ENCODE data around the gene TCF4. TPM values are rescaled to one million over a fixed set of nuclear protein-coding genes. Genes with fewer than 3 reads are reported as not detected.

TCF4 gene
- total RNA-seq, 1 experiment from 2014 or later: 143 TPM

- BruUV-seq (replicated peaks): no TSS peak
- H3K27me3 ChIP-seq (replicated peaks; ENCODE audit: insufficient read depth, low read depth, low read length, poor library complexity): no peaks in the 10 kb centered on the region
- TF ChIP-seq CTCF (conservative IDR thresholded peaks at IDR 0.05; ENCODE audit: low read depth, low read length) (no peak), EZH2 (IDR thresholded peaks at IDR 0.05; ENCODE audit: borderline replicate concordance, low read depth, low read length, poor library complexity, severe bottlenecking) (no peak)
- no peaks in the 10 kb centered on the region for H3K9me3 ChIP-seq (ENCODE audit: low read depth, low read length, poor library complexity, severe bottlenecking)
- intact Hi-C loops (cut with micrococcal nuclease; ENCODE audit: unreplicated experiment): no loop called here
- H3K4me1 ChIP-seq (ENCODE audit: insufficient read depth, low read length, poor library complexity, severe bottlenecking): peaks cover 63% of the 10 kb centered on the region
- H3K4me3 ChIP-seq (ENCODE audit: low read depth, low read length, poor library complexity, severe bottlenecking): peak overlapping the region; percentile 18
- ChIA-PET POLR2A (ENCODE audit: low non-redundant PET) (no interaction called here), CTCF (no interaction called here)
- H3K27ac ChIP-seq (ENCODE audit: low read depth, low read length, poor library complexity, severe bottlenecking): peak overlapping the region; percentile 82
- no peaks in the 10 kb centered on the region for H3K36me3 ChIP-seq (ENCODE audit: insufficient read depth, low read length, poor library complexity, severe bottlenecking)
- no peak for DNase-seq (ENCODE audit: low spot score)
Measured at GRCh38 chr18:55511277-55511676, 76.7 kb downstream of the TCF4 start.

- peak overlapping the region; percentile 82 for H3K27ac ChIP-seq (ENCODE audit: low read depth, low read length, poor library complexity, severe bottlenecking)
- intact Hi-C loops (cut with micrococcal nuclease; ENCODE audit: unreplicated experiment): no loop called here
Measured at GRCh38 chr18:55510809-55511208, 77.2 kb downstream of the TCF4 start.

GRCh38 chr18:55509631-55510324, 78.2 kb downstream of the TCF4 start:
- Histone ChIP-seq H3K4me3 (ENCODE audit: low read depth, low read length, poor library complexity, severe bottlenecking) (peak overlapping the region; percentile 18), H3K27me3 (replicated peaks; ENCODE audit: insufficient read depth, low read depth, low read length, poor library complexity) (no peaks in the 10 kb centered on the region), H3K36me3 (ENCODE audit: insufficient read depth, low read length, poor library complexity, severe bottlenecking) (no peaks in the 10 kb centered on the region), H3K9me3 (ENCODE audit: low read depth, low read length, poor library complexity, severe bottlenecking) (no peaks in the 10 kb centered on the region), H3K27ac (ENCODE audit: low read depth, low read length, poor library complexity, severe bottlenecking) (peak overlapping the region; percentile 82), H3K4me1 (ENCODE audit: insufficient read depth, low read length, poor library complexity, severe bottlenecking) (peaks cover 66% of the 10 kb centered on the region)
- DNase-seq (ENCODE audit: low spot score): peak; percentile 61
- BruUV-seq (replicated peaks): no TSS peak
- intact Hi-C loops (cut with micrococcal nuclease; ENCODE audit: unreplicated experiment): loop anchor here (5.0 to 10.0 kb wide), 2 partner anchors 78 to 165 kb away; partner anchors contain the start of gene TCF4
- no peak for TF ChIP-seq EZH2 (IDR thresholded peaks at IDR 0.05; ENCODE audit: borderline replicate concordance, low read depth, low read length, poor library complexity, severe bottlenecking)
- TF ChIP-seq CTCF (conservative IDR thresholded peaks at IDR 0.05; ENCODE audit: low read depth, low read length): no peak
- ChIA-PET CTCF (interaction anchor here (0.6 kb wide), 1 partner anchor 272 kb away, joined by 5 read pairs; no protein-coding TSS in a partner anchor), POLR2A (ENCODE audit: low non-redundant PET) (no interaction called here)

More at GRCh38 chr18:55510809-55511208, 77.2 kb downstream of the TCF4 start:
- BruUV-seq (replicated peaks): no TSS peak
- Histone ChIP-seq H3K9me3 (ENCODE audit: low read depth, low read length, poor library complexity, severe bottlenecking) (no peaks in the 10 kb centered on the region), H3K36me3 (ENCODE audit: insufficient read depth, low read length, poor library complexity, severe bottlenecking) (no peaks in the 10 kb centered on the region), H3K27me3 (replicated peaks; ENCODE audit: insufficient read depth, low read depth, low read length, poor library complexity) (no peaks in the 10 kb centered on the region), H3K4me3 (ENCODE audit: low read depth, low read length, poor library complexity, severe bottlenecking) (peak overlapping the region; percentile 18), H3K4me1 (ENCODE audit: insufficient read depth, low read length, poor library complexity, severe bottlenecking) (peaks cover 67% of the 10 kb centered on the region)
- no peak for TF ChIP-seq CTCF (conservative IDR thresholded peaks at IDR 0.05; ENCODE audit: low read depth, low read length)
- TF ChIP-seq EZH2 (IDR thresholded peaks at IDR 0.05; ENCODE audit: borderline replicate concordance, low read depth, low read length, poor library complexity, severe bottlenecking): no peak
- peak; percentile 73 for DNase-seq (ENCODE audit: low spot score)
- ChIA-PET CTCF (interaction anchor here (0.6 kb wide), 1 partner anchor 271 kb away, joined by 5 read pairs; no protein-coding TSS in a partner anchor), POLR2A (ENCODE audit: low non-redundant PET) (no interaction called here)

Measured in A673 (cell line).